Omental fat pad (tissue), 4 donors: ENCODE results near the gene CDADC1. TPM values are rescaled to one million over a fixed set of nuclear protein-coding genes. Genes with fewer than 3 reads are reported as not detected.

ENCODE experiments used
- ATAC-seq: fragments of 150-250 bp; one replicate; pipeline ENCODE4 v1.9.1; 2016; ENCODE audit warnings: mild to moderate bottlenecking, moderate library complexity; ENCODE audit not compliant: low FRiP score
- DNase-seq: peaks from one replicate; pipeline ENCODE4 v3.0.0-alpha.2; 2019; ENCODE audit warnings: low spot score
- CTCF ChIP-seq, 3 donors: fragments of 450-650 bp; IDR thresholded peaks; one replicate each; pipeline ENCODE4 v1.5.1; 2016 to 2017; ENCODE audit warnings: antibody characterized with exemption in 3 of 3, mild to moderate bottlenecking in 3 of 3, moderate library complexity in 2 of 3
- total RNA-seq, 4 donors: library from RNA; depleted of rRNA; stranded (reverse); fragments of >200 nt; gene quantifications; one replicate each; pipeline ENCODE4 v1.1.0, GENCODE V29; 2016

CDADC1 gene
- total RNA-seq: 1 to 10 TPM; 4.5 to 9.6 (median 7.7) TPM

GRCh38 chr13:49247643-49248621 is at the start of gene CDADC1:
Gene CDADC1 (plus strand): TSS chr13:49247925. CDS start chr13:49248038, 113 bp downstream.
- no peak for TF ChIP-seq CTCF (IDR thresholded peaks at IDR 0.05)
- peak; percentile 94 for DNase-seq
- ATAC-seq: peak; percentile 99

GRCh38 chr13:49206641-49207040 is 41.1 kb upstream of the CDADC1 start:
- no peak for TF ChIP-seq CTCF (IDR thresholded peaks at IDR 0.05)
- ATAC-seq (no peak), DNase-seq (no peak)

GRCh38 chr13:49208619-49209018 is 39.1 kb upstream of the CDADC1 start:
- TF ChIP-seq CTCF (IDR thresholded peaks at IDR 0.05): no peak

GRCh38 chr13:49210114-49210513 is 37.6 kb upstream of the CDADC1 start:
- DNase-seq: no peak
- TF ChIP-seq CTCF (IDR thresholded peaks at IDR 0.05): no peak
- ATAC-seq: no peak

More at GRCh38 chr13:49208619-49209018, 39.1 kb upstream of the CDADC1 start:
- ATAC-seq (no peak), DNase-seq (no peak)

GRCh38 chr13:49210669-49211068 is 37.1 kb upstream of the CDADC1 start:
- TF ChIP-seq CTCF (IDR thresholded peaks at IDR 0.05): no peak
- ATAC-seq: no peak

GRCh38 chr13:49213539-49213938 is 34.2 kb upstream of the CDADC1 start:
- no peak for ATAC-seq
- no peak for TF ChIP-seq CTCF (IDR thresholded peaks at IDR 0.05)
- no peak for DNase-seq

More at GRCh38 chr13:49210669-49211068, 37.1 kb upstream of the CDADC1 start:
- DNase-seq: no peak
